NCI-H82 treated with DMSO at 0.1 percent for 48 hours (cell line): ENCODE results near the gene BANP.
"Not testable (repeated sequence)": the region's sequence is repeated elsewhere in the genome, so short reads cannot be mapped to it uniquely, and the experiment has no call there.

ENCODE experiments used
- DNase-seq: peaks from one replicate; lab custom pipeline; 2025; ENCODE audit not compliant: unreplicated experiment; lab: John Stamatoyannopoulos, UW

The BANP gene

DNA sequence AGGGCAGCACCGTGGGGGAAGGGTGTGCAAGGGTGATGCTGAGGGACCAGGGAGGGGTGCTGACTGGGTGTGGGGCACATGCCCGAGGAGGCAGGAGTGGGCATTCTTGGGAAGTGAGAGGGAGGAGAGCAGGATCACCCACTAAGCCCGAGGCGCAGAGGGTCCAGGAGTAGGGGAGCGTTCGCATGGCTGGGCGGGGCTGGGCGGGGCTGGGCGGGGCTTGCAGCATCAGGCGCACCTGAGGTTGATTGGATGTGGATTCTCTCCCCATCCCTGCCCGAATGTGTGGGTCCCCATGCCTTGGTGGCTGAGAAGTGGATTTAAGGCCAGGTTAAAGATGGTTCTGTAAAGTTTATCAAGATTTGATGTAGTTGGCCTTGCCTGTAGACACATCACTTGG, 14.2 kb downstream of the BANP start:
- DNase-seq: no peak

DNA sequence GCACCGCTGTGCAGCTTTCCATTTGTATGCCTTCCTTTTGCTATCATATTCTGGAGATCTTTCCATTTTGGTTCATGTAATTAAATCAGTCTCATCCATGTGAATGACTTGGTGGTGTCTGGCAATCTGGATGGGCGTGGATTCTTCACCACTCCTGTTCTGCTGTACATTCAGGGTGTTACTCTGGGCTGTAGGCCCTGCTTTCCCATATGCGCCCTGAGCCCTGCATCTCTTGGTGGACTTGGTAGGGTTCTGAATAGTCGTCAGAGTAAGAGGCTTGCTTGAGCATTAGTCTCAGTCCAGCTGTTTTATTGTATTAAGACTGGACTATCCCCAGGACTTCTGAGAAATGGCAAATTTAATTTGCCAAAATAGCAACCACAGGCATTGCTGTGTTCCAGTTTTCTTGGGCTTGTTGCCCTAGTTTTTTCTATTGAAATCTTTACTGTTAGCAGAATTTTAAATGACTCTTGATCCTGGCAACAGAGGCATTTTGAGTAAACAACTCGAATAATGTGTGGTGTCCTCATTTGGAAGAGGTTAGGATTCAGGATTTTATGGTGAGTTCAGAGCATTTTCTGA, 14.9 kb downstream of the BANP start:
- DNase-seq: no peak

DNA sequence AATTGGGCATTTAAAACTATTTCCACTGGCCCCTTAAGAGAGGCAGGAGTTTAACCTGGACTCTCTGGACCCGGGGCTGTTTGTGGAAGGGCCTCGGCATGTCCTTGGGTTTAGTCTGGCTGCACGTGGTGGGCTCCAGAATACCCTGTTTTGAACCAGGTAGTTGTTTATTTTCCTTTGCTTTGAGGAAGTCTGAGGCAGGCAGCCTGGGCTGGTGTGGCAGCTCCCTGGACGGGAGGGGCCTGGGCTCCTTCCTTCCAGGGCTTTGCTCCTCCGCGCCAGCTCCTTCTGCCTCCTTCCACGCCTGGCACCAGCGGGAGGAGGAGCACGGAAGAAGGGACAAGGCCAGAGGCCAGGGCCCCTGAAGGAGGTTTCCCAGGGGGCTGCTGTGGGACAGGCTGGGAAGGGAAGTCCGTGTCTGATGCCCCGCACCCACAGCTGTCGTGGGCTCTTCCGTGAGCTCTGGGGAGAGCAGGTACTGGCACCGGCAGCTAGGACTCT, 15.5 kb downstream of the BANP start:
- DNase-seq: no peak

DNA sequence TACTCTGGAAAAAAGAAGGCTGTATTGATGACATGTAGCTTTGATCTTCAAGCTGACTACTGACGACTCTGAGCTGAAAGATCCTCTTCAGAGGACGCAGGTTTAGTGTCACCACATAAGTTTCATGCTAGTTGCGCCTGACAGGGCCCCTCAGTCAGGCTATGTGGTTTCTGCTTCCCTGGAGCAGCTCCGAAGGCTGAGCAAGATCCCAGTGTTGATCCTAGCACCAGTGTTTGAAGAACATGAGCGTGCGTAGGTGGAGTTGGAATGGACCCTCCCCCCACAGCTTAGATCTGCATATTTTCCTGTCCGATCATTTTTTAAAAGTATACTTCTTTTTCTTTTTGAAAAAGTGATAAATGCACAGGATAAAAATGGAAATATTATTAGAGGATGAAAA, 17.3 kb downstream of the BANP start:
- DNase-seq: no peak

DNA sequence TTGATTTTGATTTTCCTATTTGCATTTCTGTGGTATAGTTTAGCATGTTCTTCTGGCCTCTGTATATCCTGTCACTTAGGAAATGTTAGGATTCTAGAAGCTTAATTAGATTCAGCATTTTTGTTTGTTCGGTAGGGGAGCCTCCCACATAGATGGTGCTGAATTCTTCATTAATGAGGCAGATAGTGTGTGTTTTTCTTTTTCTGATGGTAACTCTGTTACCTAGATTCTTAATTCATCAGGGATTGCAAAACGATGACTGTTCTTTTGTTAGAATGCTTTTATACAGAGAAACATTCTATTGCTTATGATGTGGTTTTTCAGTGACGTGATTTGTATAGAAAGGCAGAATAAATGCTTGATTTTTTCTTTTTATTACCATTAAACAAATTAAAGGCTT, 19.0 kb downstream of the BANP start:
- no peak for DNase-seq

DNA sequence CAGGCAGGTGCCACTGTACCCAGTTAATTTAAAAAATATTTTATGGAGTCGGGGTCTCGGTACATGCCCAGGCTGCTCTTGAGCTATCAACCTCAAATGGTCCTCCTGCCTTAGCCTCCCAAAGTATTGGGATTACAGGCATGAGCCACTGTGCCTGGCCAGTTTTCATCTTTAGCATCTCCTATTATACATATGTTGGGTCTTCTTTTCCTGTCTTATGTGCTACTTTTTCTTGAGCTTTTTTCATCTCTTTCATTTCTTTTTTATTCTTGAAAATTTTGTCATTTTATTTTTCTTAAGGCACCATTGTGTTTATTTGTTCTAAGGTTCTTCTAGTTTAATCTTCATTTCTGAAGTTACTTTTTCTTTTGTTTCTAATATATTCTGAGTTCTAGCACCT, 20.7 kb downstream of the BANP start:
- no peak for DNase-seq

DNA sequence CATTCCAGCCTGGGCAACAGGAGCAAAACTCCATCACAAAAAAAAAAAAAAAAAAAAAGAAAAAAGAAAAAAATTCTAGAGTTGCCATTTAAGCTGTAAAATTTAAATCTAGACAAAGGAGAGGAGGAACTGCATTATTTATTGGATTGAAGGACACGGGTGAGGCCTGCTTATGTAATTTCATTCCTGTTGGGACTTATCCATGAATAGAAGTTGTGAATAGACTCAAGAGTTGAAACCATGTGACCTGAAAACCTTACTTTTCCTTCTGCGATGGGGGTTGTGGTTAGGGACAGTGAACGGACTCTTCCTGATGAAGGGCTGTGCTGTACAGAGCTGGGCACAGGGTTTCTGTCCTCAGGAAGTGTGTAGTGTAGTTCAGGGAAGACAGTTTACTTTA, 22.5 kb downstream of the BANP start:
- no peak for DNase-seq

DNA sequence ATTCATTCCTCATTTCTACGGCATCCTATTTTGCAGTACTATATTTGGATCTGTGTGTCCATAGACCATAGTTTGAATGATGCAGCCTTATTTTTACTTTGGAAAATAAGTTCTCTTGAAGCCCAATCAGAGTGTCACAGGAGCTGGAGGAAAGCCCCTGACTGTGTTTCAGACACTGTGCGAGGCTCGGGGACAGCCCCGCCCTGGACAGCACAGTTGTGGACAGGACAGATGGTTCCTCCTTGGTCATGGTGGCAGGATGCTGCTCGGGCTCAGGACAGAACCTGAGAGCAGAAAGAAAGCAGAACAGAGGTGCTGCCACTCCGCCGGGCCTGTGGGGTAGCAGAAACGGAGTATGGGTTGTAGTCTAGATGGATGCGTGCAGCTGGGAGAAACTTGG, 22.9 kb downstream of the BANP start:
- no peak for DNase-seq

DNA sequence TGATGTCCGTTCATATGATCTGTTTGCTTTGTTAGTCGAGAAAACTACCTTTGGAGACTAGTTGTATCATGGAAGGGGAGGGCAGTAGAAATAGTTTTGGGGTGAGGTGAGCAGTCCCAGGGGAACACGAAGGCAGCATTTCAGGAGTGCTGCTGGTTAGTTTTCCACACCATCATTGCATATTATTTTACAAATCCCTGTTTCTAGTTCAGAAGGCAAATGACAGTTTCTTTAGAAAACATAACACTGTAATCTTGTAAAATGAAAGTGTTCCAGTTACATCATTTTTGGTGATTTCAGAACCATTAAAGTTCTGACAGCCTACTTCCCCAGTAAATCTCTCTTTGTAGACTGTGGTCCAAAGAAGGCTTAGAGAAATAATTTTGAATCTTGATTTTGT, 25.4 kb downstream of the BANP start:
- no peak for DNase-seq

DNA sequence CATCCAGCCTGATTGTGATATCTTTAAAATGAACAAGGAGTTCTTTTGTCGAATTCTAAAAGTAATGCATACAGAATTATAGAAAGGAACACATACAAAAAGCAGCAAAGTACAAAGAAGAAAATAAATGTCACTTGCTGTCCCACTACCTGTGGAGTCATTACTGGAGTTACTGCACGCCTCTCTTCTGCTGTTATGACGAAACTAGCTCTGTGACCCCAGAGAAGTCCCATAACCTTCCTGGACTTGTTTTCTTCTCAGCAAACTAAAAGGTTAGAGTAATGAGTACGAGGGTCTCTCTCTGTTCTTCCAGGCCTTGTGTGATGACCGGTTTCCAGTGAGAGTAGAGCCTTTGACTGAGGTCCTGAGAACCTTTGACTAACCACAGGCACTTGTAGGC, 26.9 kb downstream of the BANP start:
- no peak for DNase-seq

DNA sequence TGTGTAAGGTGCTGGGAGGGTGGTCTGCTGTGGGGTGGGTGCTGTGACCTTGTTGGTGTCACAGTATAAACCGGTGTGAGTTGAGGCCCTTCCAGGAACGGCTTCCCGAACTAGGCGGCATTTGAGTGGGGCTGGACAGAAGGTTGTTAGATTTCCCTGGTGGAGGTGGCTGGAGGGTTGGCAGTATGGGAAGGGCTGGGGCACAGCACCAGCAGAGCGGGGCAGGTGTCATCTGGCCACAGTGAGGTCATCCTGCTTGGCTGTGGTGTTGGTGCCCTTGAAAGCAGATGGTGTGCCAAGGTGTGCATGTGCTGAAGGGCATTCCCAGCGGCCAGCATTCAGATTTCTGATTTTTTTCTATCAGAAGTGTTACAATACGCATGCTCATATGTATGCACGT, 28.1 kb downstream of the BANP start:
- no peak for DNase-seq

DNA sequence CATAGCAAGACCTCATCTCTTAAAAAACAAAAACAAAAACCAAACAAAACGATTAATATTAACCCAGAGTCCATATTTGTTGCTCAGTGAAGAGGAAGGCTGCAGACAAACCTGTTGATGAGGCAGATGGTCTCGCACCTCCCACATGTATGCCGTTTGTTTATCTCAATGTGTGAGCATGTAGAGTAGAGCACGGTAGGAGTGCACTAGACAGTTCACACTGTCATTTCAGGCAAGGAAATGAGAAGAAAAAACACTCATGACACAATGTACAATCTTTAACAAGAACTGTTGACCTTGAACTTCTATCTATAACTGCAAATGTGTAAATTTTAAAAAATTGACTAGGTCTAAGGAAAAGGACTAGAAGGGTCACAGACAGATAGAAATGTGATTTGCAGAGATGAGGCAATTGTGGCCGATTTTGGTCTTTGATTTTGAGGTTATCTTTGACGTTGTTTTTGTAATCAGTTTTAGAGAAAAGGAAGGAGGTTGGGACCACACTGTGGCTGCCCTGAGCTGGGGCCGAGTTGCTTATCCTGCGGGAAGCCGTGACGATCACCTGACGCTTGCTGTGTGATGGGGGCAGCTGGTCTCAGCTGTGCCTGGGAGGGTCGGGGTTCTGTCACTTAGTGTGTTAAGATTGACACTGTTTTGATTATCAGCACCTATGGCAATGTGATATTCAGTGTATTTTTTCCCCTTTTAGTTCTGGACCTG, 28.8 kb downstream of the BANP start:
- not testable (repeated sequence) for DNase-seq

DNA sequence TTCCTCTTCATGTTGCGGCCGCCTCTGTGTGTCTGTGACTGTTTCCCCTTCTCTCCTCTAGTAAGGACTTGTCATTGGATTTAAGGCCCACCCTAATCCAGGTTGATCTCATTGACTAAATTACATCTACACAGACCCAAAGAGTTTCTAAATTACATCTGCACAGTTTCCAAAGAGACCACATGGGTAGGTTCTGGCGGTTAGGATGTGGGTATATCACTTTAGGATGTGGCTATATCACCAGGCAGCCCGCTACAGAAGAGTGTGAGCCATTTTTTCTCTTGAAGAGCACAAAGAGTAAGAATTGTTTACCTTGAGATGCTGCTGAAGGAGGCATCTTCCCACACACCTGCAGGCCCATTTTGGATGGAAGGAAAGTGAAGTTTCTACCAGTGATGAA, 30.1 kb downstream of the BANP start:
- DNase-seq: not testable (repeated sequence)

DNA sequence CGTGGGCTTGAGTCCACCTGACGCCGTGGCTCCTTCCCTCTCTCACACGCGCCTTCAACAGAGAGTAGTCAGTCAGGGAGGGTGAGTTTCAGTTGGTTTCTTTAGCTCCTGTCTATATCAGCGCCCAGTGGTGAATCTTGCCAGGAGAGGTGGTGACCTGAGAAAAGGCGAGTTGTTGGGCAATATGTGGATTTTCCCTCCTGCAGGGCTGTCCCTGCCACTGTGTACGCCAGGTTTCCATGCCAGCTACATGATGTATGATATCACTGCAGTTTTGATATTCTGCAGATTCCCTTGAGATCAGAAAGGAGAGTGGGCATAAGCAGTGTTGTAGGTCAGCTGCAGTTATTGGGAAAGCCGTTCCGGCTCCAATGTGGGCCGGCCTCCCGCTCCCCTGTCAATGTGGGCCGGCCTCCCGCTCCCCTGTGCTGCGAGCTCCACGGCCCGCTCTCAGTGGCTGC, 31.4 kb downstream of the BANP start:
- no peak for DNase-seq

DNA sequence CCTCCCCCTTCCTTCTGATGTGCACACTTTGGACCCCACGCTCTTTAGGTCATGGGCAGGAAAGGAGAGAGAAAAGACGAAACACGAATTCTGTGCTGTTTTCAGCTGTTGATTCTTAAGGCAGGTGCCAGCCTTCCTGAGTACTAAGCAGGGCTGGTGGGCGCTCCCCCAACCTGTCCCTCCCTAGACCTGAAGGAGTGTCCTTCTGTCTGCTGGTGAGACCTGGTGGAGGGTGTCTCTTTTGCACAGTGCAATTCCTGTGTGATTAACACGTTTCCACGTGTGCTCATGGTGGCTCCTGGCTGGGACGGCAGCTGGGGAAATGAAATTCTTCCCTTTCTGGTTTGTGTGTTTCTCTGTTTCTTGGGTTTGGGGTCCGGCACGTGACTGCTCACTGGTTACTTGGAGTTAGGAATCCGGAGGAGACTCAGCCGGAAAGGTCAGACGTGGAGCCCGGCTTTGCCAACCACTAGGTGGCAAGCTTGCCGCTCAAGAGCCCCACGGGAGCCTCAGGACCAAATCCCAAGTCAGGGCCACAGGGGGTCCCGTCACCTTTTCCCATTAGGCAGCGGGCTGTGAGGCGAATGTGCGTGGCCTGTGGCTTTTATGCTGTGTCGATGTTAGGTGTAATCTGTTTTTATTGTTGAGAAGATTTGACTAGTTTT, 32.0 kb downstream of the BANP start:
- not testable (repeated sequence) for DNase-seq

DNA sequence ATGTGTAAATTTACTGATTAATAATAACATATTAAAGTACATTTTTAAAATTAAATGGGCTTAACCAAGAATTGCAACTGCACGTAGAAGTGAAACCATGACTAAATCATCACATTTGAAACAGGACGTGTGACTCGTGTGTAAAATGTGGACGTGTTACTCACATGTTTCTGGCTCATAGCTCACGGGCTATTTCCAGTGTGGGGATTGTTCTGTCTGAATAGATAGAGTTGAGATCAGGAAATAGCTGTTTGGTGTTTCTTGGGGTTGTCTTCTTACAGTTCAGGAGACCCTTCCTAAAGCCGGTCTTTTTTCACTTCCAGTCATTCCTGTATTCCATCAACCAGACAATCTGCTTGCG, 32.5 kb downstream of the BANP start:
- not testable (repeated sequence) for DNase-seq

DNA sequence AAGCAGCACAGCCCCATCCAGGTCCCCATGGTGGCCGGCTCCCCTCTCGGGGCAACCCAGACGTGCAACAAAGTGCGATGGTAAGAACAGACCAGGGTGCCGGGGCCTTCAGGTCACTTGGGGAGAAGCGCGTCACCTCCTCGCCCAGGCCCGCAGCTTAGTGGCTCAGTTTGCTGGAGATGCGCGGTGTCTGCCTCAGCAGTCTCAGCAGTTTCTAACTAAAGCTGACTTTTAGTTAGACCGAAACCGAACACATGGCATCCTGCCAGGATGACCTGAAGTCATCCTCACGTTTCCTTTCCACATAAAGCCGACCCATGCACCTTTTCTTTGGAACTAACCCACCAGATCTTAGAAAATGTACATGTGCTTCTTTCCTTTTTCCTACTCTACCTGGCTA, 32.9 kb downstream of the BANP start:
- not testable (repeated sequence) for DNase-seq

DNA sequence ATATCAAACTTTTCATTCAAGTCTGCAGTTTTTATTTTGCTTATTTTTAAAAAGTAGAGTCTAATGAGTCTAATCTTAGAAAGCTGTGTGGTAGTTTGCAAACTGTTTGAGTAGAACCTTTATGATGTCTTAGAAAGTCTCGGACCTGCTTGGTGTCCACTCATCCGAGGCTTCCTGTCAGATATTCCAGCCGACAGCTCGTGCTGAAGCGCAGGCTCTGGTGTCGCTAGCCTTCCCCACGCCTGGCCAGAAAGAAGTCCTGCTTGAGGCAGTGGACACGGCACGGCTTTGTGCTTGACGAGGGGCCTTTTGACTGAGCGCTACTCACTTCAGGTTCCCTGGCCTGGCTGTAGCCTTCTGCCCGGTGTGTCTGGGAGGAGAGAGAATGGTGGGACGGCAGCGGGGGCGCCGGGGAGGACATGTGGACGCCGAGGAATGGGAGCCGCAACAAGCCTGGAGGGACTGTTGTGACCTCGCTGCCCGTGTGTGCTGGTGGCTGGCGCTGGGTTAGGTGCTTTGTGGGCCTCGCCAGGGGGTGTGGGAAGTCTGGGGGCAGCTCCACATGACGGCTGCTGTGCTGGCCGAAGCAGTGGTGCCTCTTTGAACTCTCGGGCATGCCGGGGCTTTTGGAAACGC, 33.5 kb downstream of the BANP start:
- no peak for DNase-seq

DNA sequence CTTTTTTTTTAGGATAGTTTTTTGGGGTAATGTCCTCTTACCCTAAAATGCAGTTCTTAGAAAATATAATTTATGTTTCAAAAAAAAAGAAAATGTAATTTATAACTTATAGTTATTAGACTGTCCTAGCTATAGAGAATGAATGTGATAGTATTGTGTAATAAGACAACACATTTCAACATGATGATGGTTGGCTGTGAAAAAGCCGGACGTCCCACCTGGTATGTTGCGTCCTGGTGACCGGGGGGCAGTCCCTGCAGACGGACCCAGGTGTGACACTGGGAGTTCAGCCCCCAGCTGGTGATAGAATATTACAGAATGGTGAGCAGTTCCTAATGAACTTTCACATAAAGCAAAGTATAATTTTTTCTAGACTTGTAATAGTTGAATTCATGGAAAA, 34.3 kb downstream of the BANP start:
- DNase-seq: not testable (repeated sequence)

DNA sequence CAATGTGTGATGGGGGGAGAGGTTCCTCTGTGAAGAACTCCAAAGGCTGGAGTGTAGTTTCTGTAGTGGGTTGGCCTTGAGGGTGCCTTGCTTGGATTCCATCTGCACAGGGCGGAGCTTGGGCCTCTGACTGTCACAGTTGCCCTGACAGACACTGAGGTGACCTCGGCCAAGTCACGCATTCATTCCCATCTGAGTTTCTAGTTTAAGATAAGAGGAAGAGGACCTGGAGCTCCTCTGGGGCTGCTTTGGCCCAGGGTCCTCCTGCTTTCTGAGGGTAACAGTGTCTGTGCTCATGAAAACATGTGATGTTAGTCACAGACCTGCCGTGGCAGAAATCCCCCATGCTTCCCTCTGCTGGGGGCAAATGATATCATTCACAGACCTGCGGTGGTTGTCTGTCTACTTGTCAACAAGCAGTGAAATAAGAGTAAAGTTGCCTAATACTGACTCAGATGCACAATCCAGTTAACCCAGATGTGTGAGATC, 35.2 kb downstream of the BANP start:
- DNase-seq: not testable (repeated sequence)

DNA sequence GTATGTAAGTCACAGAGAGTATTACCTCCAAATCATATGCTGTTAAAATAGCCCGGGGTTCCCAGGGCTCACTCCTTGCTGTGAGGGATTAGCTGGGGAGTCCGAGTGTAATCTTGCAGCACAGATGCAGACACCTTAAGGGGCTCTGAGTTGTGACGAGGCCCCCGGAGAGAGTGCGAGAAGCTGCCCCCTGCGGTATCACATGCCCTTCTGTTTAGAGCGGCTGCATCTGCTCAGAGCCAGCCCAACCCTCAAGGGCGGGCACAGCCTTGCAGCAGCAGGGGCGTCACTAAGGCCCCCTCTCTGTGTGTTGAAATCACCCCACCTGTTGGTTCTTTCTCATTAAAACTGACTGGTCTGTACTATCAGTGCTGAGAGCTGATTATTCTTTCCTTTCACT, 37.4 kb downstream of the BANP start:
- DNase-seq: not testable (repeated sequence)

DNA sequence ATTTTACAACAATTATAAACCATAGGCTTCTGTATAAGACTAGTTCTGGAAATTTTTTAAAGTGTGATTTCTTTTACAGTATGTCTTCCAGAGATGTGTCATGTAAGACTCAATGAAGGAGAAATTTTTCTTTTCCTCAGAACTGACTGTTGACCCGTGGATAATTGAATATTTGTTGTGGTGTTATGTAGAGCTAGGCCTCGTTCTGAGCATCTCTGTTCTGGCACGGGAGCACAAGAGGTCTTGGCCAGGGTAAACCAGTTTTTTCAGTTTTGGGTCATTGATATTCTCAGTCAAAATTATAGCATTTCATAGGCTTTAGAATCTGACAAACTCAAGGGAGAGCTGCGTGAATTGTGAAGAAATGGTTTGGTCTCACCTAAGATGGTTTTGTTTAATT, 39.0 kb downstream of the BANP start:
- not testable (repeated sequence) for DNase-seq
